Testis (tissue), 3 donors: ENCODE measurements around the gene CAMKMT. TPM values are rescaled to one million over a fixed set of nuclear protein-coding genes. Genes with fewer than 3 reads are reported as not detected.

ENCODE experiments used
- DNase-seq: peaks from one replicate; pipeline ENCODE4 v3.0.0-alpha.2; 2019
- H3K27ac ChIP-seq, 2 donors: fragments of 200-600 bp; sonication (generic); one replicate each; pipeline ENCODE4 v1.5.1; 2019
- H3K27me3 ChIP-seq: fragments of 200-600 bp; sonication (generic); one replicate; pipeline ENCODE4 v1.5.1; 2019
- H3K36me3 ChIP-seq: fragments of 200-600 bp; sonication (generic); one replicate; pipeline ENCODE4 v1.5.1; 2017; ENCODE audit warnings: low read depth; ENCODE audit errors: missing control alignments
- H3K4me1 ChIP-seq: fragments of 200-600 bp; sonication (generic); one replicate; pipeline ENCODE4 v1.5.1; 2019
- H3K4me3 ChIP-seq, 2 donors: fragments of 200-600 bp; sonication (generic); one replicate each; pipeline ENCODE4 v1.5.1; 2017 to 2019
- H3K9me3 ChIP-seq: fragments of 200-600 bp; sonication (generic); one replicate; pipeline ENCODE4 v1.5.1; 2017
- POLR2A ChIP-seq: fragments of 450-650 bp; IDR thresholded peaks from one replicate; pipeline ENCODE4 v1.6.1; 2017; ENCODE audit warnings: antibody characterized with exemption, mild to moderate bottlenecking, moderate library complexity
- WGBS, 2 donors: methylation state at CpG; one replicate each; pipeline ENCODE4 v1.1.5; 2018; 5-methylcytosine and 5-hydroxymethylcytosine counted together
- intact Hi-C: fragments of 100-400 bp; cut with DNase I; formaldehyde crosslinking; loops from one replicate; pipeline ENCODE4 v1.15.1; 2023; ENCODE audit warnings: low total_unique reads
- polyA plus RNA-seq: library from polyadenylated mRNA; stranded (reverse); fragments of 350-450 nt; fragmentation: Illumina TruSeq; extraction: RNeasy Lipid Tissue Mini Kit (QIAGEN cat#74804); gene quantifications from one replicate; pipeline ENCODE4 v1.2.3, GENCODE V29; 2014; ENCODE audit warnings: low read depth, low replicate concordance; ENCODE audit not compliant: insufficient read depth
- total RNA-seq, 2 donors: library from RNA; depleted of rRNA; stranded (reverse); fragments of >200 nt; gene quantifications; one replicate each; pipeline ENCODE4 v1.2.3, GENCODE V29; 2016
- TF ChIP-seq, protein P1 (sequence below), 3 experiments: fragments of 450-650 bp in 2 of 3; fragments of 200-600 bp in 1 of 3; sonication (generic) in 1 of 3; IDR thresholded peaks; one replicate each; pipeline ENCODE4 v1.5.1; 2016 to 2019; ENCODE audit warnings: antibody characterized with exemption in 3 of 3, mild to moderate bottlenecking in 2 of 3, moderate library complexity in 1 of 3

Gene CAMKMT
- total and polyA plus RNA-seq, 3 donors from 2014 or later, result 15.9 to 21.2 (median 18.5) TPM

DNA sequence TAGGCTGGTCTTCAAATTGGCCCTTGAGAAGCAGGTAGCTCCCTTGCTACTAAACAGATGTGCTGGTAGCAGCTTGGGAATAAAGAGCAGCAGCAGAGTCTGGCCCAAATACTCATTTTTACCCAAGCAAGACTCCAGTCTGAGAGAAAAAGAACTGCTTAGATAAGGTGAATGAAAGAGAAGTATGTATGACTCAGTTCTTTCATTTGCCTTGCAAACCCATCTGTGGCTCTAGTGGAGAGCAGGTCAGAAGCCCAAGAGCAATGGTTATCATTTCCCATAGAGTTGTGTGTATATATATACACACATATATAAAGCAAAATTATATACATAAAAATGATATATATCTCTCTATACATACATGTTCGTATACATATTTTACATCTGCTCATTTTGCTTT lies 80.3 kb downstream of the CAMKMT start:
- Histone ChIP-seq H3K4me1 (no peaks in the 10 kb centered on the region), H3K36me3 (no peaks in the 10 kb centered on the region), H3K4me3 (no peak overlapping the region), H3K27ac (no peak overlapping the region), H3K9me3 (no peaks in the 10 kb centered on the region), H3K27me3 (no peaks in the 10 kb centered on the region)
- intact Hi-C loops, result no loop called here
- no peak for DNase-seq
- 93 to 96% methylated on average over 1 of the region's 1 CpG for WGBS, 2 donors
- TF ChIP-seq POLR2A, result no peak
- TF ChIP-seq, protein P1, sequence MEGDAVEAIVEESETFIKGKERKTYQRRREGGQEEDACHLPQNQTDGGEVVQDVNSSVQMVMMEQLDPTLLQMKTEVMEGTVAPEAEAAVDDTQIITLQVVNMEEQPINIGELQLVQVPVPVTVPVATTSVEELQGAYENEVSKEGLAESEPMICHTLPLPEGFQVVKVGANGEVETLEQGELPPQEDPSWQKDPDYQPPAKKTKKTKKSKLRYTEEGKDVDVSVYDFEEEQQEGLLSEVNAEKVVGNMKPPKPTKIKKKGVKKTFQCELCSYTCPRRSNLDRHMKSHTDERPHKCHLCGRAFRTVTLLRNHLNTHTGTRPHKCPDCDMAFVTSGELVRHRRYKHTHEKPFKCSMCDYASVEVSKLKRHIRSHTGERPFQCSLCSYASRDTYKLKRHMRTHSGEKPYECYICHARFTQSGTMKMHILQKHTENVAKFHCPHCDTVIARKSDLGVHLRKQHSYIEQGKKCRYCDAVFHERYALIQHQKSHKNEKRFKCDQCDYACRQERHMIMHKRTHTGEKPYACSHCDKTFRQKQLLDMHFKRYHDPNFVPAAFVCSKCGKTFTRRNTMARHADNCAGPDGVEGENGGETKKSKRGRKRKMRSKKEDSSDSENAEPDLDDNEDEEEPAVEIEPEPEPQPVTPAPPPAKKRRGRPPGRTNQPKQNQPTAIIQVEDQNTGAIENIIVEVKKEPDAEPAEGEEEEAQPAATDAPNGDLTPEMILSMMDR (IDR thresholded peaks at IDR 0.05), result no peak

DNA sequence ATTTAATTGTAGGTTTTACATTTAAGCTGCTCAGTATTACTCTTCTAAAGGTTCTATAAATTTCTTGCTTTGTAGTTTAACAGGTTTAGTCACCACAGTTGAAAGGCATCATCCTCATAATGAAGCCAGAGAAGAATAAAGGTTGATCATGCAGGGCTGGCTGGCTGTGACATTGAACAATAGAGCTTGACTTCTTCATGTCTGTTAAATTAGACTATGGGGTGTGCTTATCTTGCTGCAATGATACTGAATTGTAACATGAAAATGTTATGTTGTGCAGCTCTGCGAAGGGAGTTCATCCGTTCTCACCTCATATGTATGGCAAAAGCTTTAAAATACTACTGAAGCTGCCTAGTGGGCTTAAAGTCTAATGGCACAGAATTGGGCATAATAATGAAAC lies 81.8 kb downstream of the CAMKMT start:
- no peaks in the 10 kb centered on the region for H3K4me1 ChIP-seq
- no peaks in the 10 kb centered on the region for H3K27me3 ChIP-seq
- WGBS, 2 donors, result 55 to 82% methylated on average over 2 of the region's 2 CpGs
- no peaks in the 10 kb centered on the region for H3K9me3 ChIP-seq
- no peak overlapping the region for H3K4me3 ChIP-seq
- no peak for DNase-seq
- H3K36me3 ChIP-seq, result no peaks in the 10 kb centered on the region
- H3K27ac ChIP-seq, result no peak overlapping the region
- TF ChIP-seq, protein P1 (IDR thresholded peaks at IDR 0.05), result no peak
- TF ChIP-seq POLR2A, result no peak
- intact Hi-C loops, result no loop called here

DNA sequence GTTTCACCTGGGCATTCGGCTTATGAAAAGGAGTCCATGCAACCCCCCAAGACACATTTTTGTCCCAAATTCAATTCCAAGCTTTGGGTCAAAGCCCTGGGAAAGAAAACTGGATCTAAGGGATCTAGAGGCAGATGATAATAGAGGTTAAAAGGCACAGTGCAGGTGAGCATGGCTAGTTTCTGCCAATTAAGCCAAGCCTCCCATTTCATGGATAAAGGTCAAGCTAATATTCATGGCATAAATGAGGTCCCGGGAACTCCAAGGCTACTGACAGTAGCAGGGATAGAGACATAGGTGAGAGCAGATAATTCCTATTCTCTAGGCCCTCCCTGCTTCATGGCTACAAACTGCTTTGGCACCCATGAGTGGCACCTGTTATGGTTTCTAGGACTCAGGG lies 83.1 kb downstream of the CAMKMT start:
- H3K9me3 ChIP-seq, result no peaks in the 10 kb centered on the region
- WGBS, 2 donors, result 93 to 98% methylated on average over 2 of the region's 2 CpGs
- no peaks in the 10 kb centered on the region for H3K4me1 ChIP-seq
- no peaks in the 10 kb centered on the region for H3K27me3 ChIP-seq
- TF ChIP-seq, protein P1 (IDR thresholded peaks at IDR 0.05), result no peak
- H3K27ac ChIP-seq, result no peak overlapping the region
- no peak for DNase-seq
- no peaks in the 10 kb centered on the region for H3K36me3 ChIP-seq
- intact Hi-C loops, result no loop called here
- H3K4me3 ChIP-seq, result no peak overlapping the region

DNA sequence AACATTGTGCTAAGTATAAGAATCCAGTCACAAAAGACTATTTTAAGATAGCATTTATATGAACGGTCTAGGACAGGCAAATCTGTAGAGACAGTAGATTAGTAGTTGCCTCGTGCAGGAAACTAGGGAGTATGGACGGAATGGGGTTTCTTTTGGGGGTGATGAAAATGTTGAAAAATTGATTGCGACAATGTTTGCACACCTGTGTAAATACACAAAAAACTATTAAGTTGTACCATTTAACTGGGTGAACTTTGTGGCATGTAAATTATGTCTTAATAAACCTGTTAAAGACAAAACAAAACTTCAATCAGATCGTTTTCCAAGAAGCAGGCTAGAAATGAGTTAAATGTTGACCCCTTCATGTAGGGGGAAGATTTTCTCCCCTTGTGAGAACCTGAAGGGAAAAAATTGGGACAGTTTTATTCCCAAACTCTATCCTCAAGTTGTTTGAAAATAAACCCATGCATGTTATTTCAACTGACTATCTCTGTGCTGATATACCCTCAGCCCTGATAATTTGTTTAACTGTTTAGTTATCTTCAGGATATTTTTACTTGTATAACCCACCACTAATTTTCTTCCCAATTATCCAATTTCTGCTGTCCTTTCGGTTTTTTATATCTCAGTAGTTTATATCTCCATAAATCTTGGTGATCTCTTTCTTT lies 87.2 kb downstream of the CAMKMT start:
- no peak for TF ChIP-seq POLR2A
- TF ChIP-seq, protein P1 (IDR thresholded peaks at IDR 0.05), result no peak
- WGBS, 2 donors, result 82 to 84% methylated on average over 6 of the region's 6 CpGs
- DNase-seq, result no peak

GRCh38 chr2:44450082-44450481 lies 88.3 kb downstream of the CAMKMT start:
- intact Hi-C loops, result no loop called here
- Histone ChIP-seq H3K27me3 (no peaks in the 10 kb centered on the region), H3K4me1 (no peaks in the 10 kb centered on the region), H3K9me3 (no peaks in the 10 kb centered on the region), H3K27ac (no peak overlapping the region), H3K36me3 (no peaks in the 10 kb centered on the region), H3K4me3 (no peak overlapping the region)
- no peak for TF ChIP-seq POLR2A
- TF ChIP-seq, protein P1 (IDR thresholded peaks at IDR 0.05), result no peak
- 87 to 95% methylated on average over 3 of the region's 3 CpGs for WGBS, 2 donors
- DNase-seq, result no peak

More for the DNA sequence above, 87.2 kb downstream of the CAMKMT start:
- Histone ChIP-seq H3K4me3 (no peak overlapping the region), H3K27ac (no peak overlapping the region), H3K36me3 (no peaks in the 10 kb centered on the region), H3K9me3 (no peaks in the 10 kb centered on the region), H3K4me1 (no peaks in the 10 kb centered on the region), H3K27me3 (no peaks in the 10 kb centered on the region)
- intact Hi-C loops, result no loop called here
